Muscle layer of colon (tissue), 2 donors: Measurements from ENCODE around the gene UBB.

Source experiments
- H3K27ac ChIP-seq: one replicate; pipeline ENCODE4 v1.7.0; 2013; ENCODE audit warnings: low read depth, mild to moderate bottlenecking, low read length, moderate library complexity
- H3K27me3 ChIP-seq, 2 donors: one replicate each; pipeline ENCODE4 v1.7.0; 2013; ENCODE audit warnings: low read length in 2 of 2, mild to moderate bottlenecking in 2 of 2; ENCODE audit not compliant: insufficient read depth in 2 of 2, control insufficient read depth in 1 of 2
- H3K36me3 ChIP-seq: one replicate; pipeline ENCODE4 v1.7.0; 2013; ENCODE audit warnings: mild to moderate bottlenecking, low read length; ENCODE audit not compliant: insufficient read depth
- H3K4me1 ChIP-seq: one replicate; pipeline ENCODE4 v1.7.0; 2013; ENCODE audit warnings: mild to moderate bottlenecking, low read length; ENCODE audit not compliant: insufficient read depth
- H3K4me3 ChIP-seq, 2 donors: one replicate each; pipeline ENCODE4 v1.7.0; 2013; ENCODE audit warnings: low read length in 2 of 2, low read depth in 1 of 2, mild to moderate bottlenecking in 1 of 2, moderate library complexity in 1 of 2
- H3K9ac ChIP-seq: one replicate; pipeline ENCODE4 v1.7.0; 2013; ENCODE audit warnings: low read length
- H3K9me3 ChIP-seq: one replicate; pipeline ENCODE4 v1.7.0; 2013; ENCODE audit warnings: mild to moderate bottlenecking, low read length
- donor health status: abdominal sarcoma.
- donor health status: Adenocarcinoma of cecum.

The UBB gene

GRCh38 chr17:16352667-16353316, 28.1 kb upstream of the UBB start:
- Histone ChIP-seq H3K9ac (no peak overlapping the region), H3K27ac (no peak overlapping the region)

DNA sequence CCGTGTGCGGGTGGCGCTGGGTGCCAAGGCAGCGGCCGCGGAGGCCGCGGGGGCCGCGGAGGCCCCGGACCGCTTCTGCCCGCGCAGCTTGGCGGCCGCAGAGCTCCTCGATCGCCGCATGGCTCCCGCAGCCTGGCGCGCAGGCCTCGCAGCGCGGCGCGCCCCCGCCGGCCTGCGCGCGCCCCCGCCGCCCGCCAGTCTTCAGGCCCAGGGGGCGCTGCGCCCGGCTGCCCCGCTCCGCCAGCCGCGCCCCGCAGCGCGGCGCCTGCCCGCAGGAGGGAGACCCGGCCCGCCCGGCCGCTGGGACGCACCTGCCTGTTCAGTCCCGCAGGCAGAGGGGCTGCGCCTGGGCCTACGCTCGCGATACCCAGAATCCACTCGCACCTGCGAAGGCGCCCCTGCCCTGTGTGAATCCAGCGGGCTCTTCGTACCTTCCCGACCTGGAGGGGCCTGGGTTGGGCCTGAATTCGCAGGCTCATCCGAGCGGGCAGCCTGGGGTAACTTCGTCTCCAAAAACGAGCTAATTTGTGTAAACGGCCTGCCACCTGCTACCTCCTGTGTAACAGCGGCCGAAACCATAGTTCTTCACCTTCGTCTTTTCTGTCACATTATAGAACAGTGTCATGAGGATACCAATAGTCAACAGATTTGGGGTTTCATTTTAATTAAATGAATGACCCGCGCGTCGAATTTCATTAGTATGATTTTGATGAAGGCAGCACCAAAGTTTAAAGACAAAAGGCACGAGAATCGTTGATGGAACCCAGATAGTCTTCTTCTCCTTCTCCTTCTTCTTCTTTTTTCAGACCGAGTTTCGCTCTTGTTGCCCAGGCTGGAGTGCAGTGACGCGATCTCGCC, 27.3 kb upstream of the UBB start, which contains the start of gene CENPV:
Gene CENPV (minus strand): TSS at position 153 of the 858 bp plus-strand sequence. CDS start 33 bp downstream, at position 120.
- no peaks in the 10 kb centered on the region for H3K36me3 ChIP-seq
- H3K27ac ChIP-seq, result no peak within 1 kb of the TSS
- H3K9me3 ChIP-seq, result no peaks in the 10 kb centered on the region
- peaks cover 6 to 10% of the 10 kb centered on the region in 2 donors for H3K27me3 ChIP-seq
- H3K9ac ChIP-seq, result no peak within 1 kb of the TSS
- peak within 1 kb of the TSS; percentile 54 to 66 for H3K4me3 ChIP-seq
- peaks cover 7% of the 10 kb centered on the region for H3K4me1 ChIP-seq

More at GRCh38 chr17:16352667-16353316, 28.1 kb upstream of the UBB start:
- no peaks in the 10 kb centered on the region for H3K36me3 ChIP-seq
- peak overlapping the region; percentile 54 to 66 for H3K4me3 ChIP-seq
- peaks cover 6 to 10% of the 10 kb centered on the region in 2 donors for H3K27me3 ChIP-seq
- H3K4me1 ChIP-seq, result peaks cover 7% of the 10 kb centered on the region
- H3K9me3 ChIP-seq, result no peaks in the 10 kb centered on the region

- H3K27ac ChIP-seq, result no peak overlapping the region
- H3K9me3 ChIP-seq, result no peaks in the 10 kb centered on the region
- H3K4me3 ChIP-seq, result no peak overlapping the region
- peaks cover 6 to 10% of the 10 kb centered on the region in 2 donors for H3K27me3 ChIP-seq
- H3K36me3 ChIP-seq, result no peaks in the 10 kb centered on the region
- no peak overlapping the region for H3K9ac ChIP-seq
- H3K4me1 ChIP-seq, result peaks cover 7% of the 10 kb centered on the region
These were observed 26.3 kb upstream of the UBB start for GRCh38 chr17:16354585-16354984.

- H3K27me3 ChIP-seq, result no peaks in the 10 kb centered on the region
- H3K4me3 ChIP-seq, result no peak overlapping the region
- no peaks in the 10 kb centered on the region for H3K36me3 ChIP-seq
- no peak overlapping the region for H3K27ac ChIP-seq
- no peak overlapping the region for H3K9ac ChIP-seq
- H3K4me1 ChIP-seq, result no peaks in the 10 kb centered on the region
- no peaks in the 10 kb centered on the region for H3K9me3 ChIP-seq
These were observed 22.5 kb upstream of the UBB start for GRCh38 chr17:16358394-16358793.

DNA sequence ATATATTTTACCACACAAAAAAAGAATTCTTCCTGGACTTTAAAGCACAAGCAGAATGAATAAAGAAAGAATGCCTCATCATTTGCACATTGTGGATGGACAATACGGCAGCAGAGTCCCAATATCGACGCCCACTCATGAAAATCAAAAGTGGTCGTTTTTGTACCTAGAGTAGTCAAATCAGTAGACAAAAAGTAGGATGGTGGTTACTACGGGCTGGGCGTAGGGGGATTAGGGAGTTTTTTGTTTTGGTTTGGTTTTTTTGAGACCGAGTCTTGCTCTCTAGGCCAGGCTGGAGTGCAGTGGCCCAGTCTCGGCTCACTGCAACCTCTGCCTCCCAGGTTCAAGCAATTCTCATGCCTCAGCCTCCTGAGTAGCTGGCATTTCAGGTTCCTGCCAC, 19.0 kb upstream of the UBB start:
- no peaks in the 10 kb centered on the region for H3K4me1 ChIP-seq
- H3K4me3 ChIP-seq, result no peak overlapping the region
- H3K27me3 ChIP-seq, result no peaks in the 10 kb centered on the region
- H3K9me3 ChIP-seq, result no peaks in the 10 kb centered on the region
- no peaks in the 10 kb centered on the region for H3K36me3 ChIP-seq
- H3K27ac ChIP-seq, result no peak overlapping the region
- H3K9ac ChIP-seq, result no peak overlapping the region

- no peaks in the 10 kb centered on the region for H3K36me3 ChIP-seq
- no peak overlapping the region for H3K9ac ChIP-seq
- no peak overlapping the region for H3K4me3 ChIP-seq
- no peaks in the 10 kb centered on the region for H3K27me3 ChIP-seq
- no peak overlapping the region for H3K27ac ChIP-seq
- no peaks in the 10 kb centered on the region for H3K4me1 ChIP-seq
- no peaks in the 10 kb centered on the region for H3K9me3 ChIP-seq
These were observed 16.9 kb upstream of the UBB start for GRCh38 chr17:16363749-16364536.

DNA sequence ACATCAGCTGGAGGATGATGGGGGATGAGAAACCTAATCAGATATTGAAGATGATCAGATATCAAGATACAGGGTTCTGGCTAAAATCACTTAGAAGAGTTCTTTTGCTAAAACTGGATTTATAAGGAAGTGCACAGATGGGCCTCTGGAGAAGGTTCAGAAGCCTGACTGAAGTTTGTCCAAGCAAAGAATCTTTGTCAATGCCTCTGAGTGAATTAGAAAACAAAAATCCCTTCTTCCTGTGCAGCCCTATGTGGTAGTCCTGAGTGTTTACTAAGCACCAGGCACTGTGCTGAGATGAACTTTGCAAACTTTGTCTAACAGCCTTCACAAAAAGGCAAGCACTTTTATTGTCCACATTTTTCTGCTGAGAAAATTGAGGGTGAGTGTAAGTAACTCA, 16.3 kb upstream of the UBB start:
- Histone ChIP-seq H3K27me3 (no peaks in the 10 kb centered on the region), H3K27ac (no peak overlapping the region), H3K4me1 (no peaks in the 10 kb centered on the region), H3K36me3 (no peaks in the 10 kb centered on the region), H3K9ac (no peak overlapping the region), H3K4me3 (no peak overlapping the region), H3K9me3 (no peaks in the 10 kb centered on the region)

DNA sequence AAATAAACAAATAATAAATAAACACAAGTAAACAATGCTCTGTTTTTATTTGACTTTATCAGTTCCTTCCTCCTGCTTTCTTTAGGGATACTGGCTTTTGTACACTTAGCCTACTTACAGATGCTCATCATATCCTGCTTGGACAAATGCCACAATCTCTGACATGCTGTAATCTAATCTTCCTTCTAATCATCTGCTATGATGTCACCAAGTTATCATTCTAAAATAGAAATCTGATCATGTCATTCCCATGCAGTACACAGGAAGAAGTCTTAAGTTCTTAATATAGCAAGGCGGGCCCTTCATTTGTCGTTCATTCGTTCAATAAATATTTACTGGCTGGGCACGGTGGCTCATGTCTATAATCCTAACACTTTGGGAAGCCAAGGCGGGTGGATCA, 9.1 kb upstream of the UBB start:
- H3K4me3 ChIP-seq, result no peak overlapping the region
- no peak overlapping the region for H3K27ac ChIP-seq
- H3K4me1 ChIP-seq, result no peaks in the 10 kb centered on the region

GRCh38 chr17:16374146-16374938, 6.5 kb upstream of the UBB start:
- Histone ChIP-seq H3K27me3 (no peaks in the 10 kb centered on the region), H3K27ac (no peak overlapping the region), H3K9me3 (no peaks in the 10 kb centered on the region), H3K9ac (no peak overlapping the region), H3K4me1 (no peaks in the 10 kb centered on the region), H3K4me3 (no peak overlapping the region), H3K36me3 (no peaks in the 10 kb centered on the region)

More for the DNA sequence above, 9.1 kb upstream of the UBB start:
- no peaks in the 10 kb centered on the region for H3K36me3 ChIP-seq
- no peaks in the 10 kb centered on the region for H3K9me3 ChIP-seq
- no peaks in the 10 kb centered on the region for H3K27me3 ChIP-seq
- H3K9ac ChIP-seq, result no peak overlapping the region

GRCh38 chr17:16377941-16378341, 3.0 kb upstream of the UBB start:
- Histone ChIP-seq H3K4me1 (peaks cover 6% of the 10 kb centered on the region), H3K9me3 (no peaks in the 10 kb centered on the region), H3K27ac (no peak overlapping the region), H3K27me3 (no peaks in the 10 kb centered on the region), H3K9ac (no peak overlapping the region), H3K36me3 (peaks cover 8% of the 10 kb centered on the region), H3K4me3 (no peak overlapping the region)
